ENCODE results near the gene EXO1. TPM values are rescaled to one million over a fixed set of nuclear protein-coding genes. Genes with fewer than 3 reads are reported as not detected.
"Not testable (repeated sequence)": the region's sequence is repeated elsewhere in the genome, so short reads cannot be mapped to it uniquely, and the experiment has no call there.

EXO1 gene
- total and polyA plus RNA-seq, 2 donors (not counting 3 experiments of a cell fraction or from before 2014, with no cell fraction given) = 4.1 to 23.5 TPM

- Histone ChIP-seq H3K36me3 (ENCODE audit: control insufficient read depth in 2 of 2, extremely low read depth in 1 of 2, insufficient read depth in 2 of 2, low read length in 2 of 2) (no peaks in the 10 kb centered on the region), H3K9me3 (replicated peaks; ENCODE audit: control insufficient read depth, insufficient read depth, low read length) (no peaks in the 10 kb centered on the region), H3K27me3 (ENCODE audit: control insufficient read depth in 2 of 2, insufficient read depth in 2 of 2, low read length in 2 of 2) (no peaks in the 10 kb centered on the region), H4K20me1 (replicated peaks; ENCODE audit: control insufficient read depth, extremely low read depth, insufficient read depth, low read length) (no peaks in the 10 kb centered on the region), H3K9ac (replicated peaks; ENCODE audit: extremely low read depth, insufficient read depth, low read length) (no peak overlapping the region), H3K4me3 (replicated peaks in 1 of 3; ENCODE audit: insufficient read depth in 1 of 3, low read depth in 1 of 3, low read length in 3 of 3) (no peak overlapping the region), H3K4me2 (ENCODE audit: insufficient read depth, low read length) (no peak overlapping the region), H3K27ac (ENCODE audit: insufficient read depth, low read depth, low read length) (no peak overlapping the region), H3K4me1 (ENCODE audit: control insufficient read depth, extremely low read depth, insufficient read depth, low read length) (no peaks in the 10 kb centered on the region), H2AFZ (ENCODE audit: low read depth, low read length) (no peak overlapping the region), H3K9me1 (replicated peaks; ENCODE audit: control insufficient read depth, extremely low read depth, insufficient read depth, low read length) (no peaks in the 10 kb centered on the region), H3K79me2 (ENCODE audit: control insufficient read depth, insufficient read depth, low read length) (no peaks in the 10 kb centered on the region)
- dilution Hi-C loops (cut with MboI; ENCODE audit: extremely low pct_ligation_motif_present, low sequenced_read_pairs) = no loop called here
- ChIA-PET POLR2A (no interaction called here), CTCF (interaction anchor here (1.8 kb wide), 1 partner anchor 13 kb away, joined by 7 read pairs; no protein-coding TSS in a partner anchor)
- FAIRE-seq (no peak), DNase-seq (ENCODE audit: low read depth, low spot score) (no peak)
- intact Hi-C loops (cut with micrococcal nuclease) = no loop called here
- no peak for TF ChIP-seq FOS (IDR thresholded peaks at IDR 0.05; ENCODE audit: borderline replicate concordance, insufficient read depth, low read length)
- no peak for TF ChIP-seq CTCF (IDR thresholded peaks at IDR 0.05; ENCODE audit: extremely low read depth in 1 of 2, insufficient read depth in 1 of 2, low read depth in 1 of 2, low read length in 2 of 2)
- no peak for TF ChIP-seq POLR2AphosphoS5 (IDR thresholded peaks at IDR 0.05; ENCODE audit: insufficient read depth, low read depth, low read length)
- no peak for TF ChIP-seq EZH2 (IDR thresholded peaks at IDR 0.05; ENCODE audit: borderline replicate concordance, low read depth, low read length, severe bottlenecking)
- TF ChIP-seq MAX (IDR thresholded peaks at IDR 0.05; ENCODE audit: insufficient read depth, insufficient read length) = no peak
- TF ChIP-seq POLR2A (IDR thresholded peaks at IDR 0.05; ENCODE audit: low read depth, low read length) = no peak
- TF ChIP-seq GATA2 (IDR thresholded peaks at IDR 0.05; ENCODE audit: insufficient read depth, insufficient read length, low read depth, low read length) = no peak
- no peak for TF ChIP-seq MYC (IDR thresholded peaks at IDR 0.05; ENCODE audit: low read depth, low read length)
- no peak for TF ChIP-seq JUN (IDR thresholded peaks at IDR 0.05; ENCODE audit: borderline replicate concordance, insufficient read depth, insufficient read length, low read depth)
- no TSS peak for BruUV-seq (replicated peaks)
Measured at GRCh38 chr1:241825581-241825980, 22.4 kb upstream of the EXO1 start.

- H3K79me2 ChIP-seq (ENCODE audit: control insufficient read depth, insufficient read depth, low read length); dilution Hi-C loops (cut with MboI; ENCODE audit: extremely low pct_ligation_motif_present, low sequenced_read_pairs); POLR2A ChIA-PET; H3K4me1 ChIP-seq (ENCODE audit: control insufficient read depth, extremely low read depth, insufficient read depth, low read length); DNase-seq (ENCODE audit: low read depth, low spot score); H3K4me3 ChIP-seq (replicated peaks in 1 of 3; ENCODE audit: insufficient read depth in 1 of 3, low read depth in 1 of 3, low read length in 3 of 3); H3K27me3 ChIP-seq (ENCODE audit: control insufficient read depth in 2 of 2, insufficient read depth in 2 of 2, low read length in 2 of 2); H3K36me3 ChIP-seq (ENCODE audit: control insufficient read depth in 2 of 2, extremely low read depth in 1 of 2, insufficient read depth in 2 of 2, low read length in 2 of 2); H2AFZ ChIP-seq (ENCODE audit: low read depth, low read length); FAIRE-seq; intact Hi-C loops (cut with micrococcal nuclease); H3K9me1 ChIP-seq (replicated peaks; ENCODE audit: control insufficient read depth, extremely low read depth, insufficient read depth, low read length); BruUV-seq (replicated peaks); CTCF ChIA-PET; H3K9me3 ChIP-seq (replicated peaks; ENCODE audit: control insufficient read depth, insufficient read depth, low read length); H3K27ac ChIP-seq (ENCODE audit: insufficient read depth, low read depth, low read length); H3K4me2 ChIP-seq (ENCODE audit: insufficient read depth, low read length); H3K9ac ChIP-seq (replicated peaks; ENCODE audit: extremely low read depth, insufficient read depth, low read length); H4K20me1 ChIP-seq (replicated peaks; ENCODE audit: control insufficient read depth, extremely low read depth, insufficient read depth, low read length): not testable (repeated sequence)
Measured at GRCh38 chr1:241826613-241827012, 21.4 kb upstream of the EXO1 start.
